GM21526 (cell line): Measurements from ENCODE around the gene SORT1.
"Not testable (repeated sequence)": the region's sequence is repeated elsewhere in the genome, so short reads cannot be mapped to it uniquely, and the experiment has no call there.

Experiments used
- ATAC-seq: cut with Tn5 transposase; IDR thresholded peaks from one replicate; pipeline ENCODE4 v1.9.1; 2021; ENCODE audit warnings: moderate library complexity; ENCODE audit not compliant: unreplicated experiment, low FRiP score

The SORT1 gene

DNA sequence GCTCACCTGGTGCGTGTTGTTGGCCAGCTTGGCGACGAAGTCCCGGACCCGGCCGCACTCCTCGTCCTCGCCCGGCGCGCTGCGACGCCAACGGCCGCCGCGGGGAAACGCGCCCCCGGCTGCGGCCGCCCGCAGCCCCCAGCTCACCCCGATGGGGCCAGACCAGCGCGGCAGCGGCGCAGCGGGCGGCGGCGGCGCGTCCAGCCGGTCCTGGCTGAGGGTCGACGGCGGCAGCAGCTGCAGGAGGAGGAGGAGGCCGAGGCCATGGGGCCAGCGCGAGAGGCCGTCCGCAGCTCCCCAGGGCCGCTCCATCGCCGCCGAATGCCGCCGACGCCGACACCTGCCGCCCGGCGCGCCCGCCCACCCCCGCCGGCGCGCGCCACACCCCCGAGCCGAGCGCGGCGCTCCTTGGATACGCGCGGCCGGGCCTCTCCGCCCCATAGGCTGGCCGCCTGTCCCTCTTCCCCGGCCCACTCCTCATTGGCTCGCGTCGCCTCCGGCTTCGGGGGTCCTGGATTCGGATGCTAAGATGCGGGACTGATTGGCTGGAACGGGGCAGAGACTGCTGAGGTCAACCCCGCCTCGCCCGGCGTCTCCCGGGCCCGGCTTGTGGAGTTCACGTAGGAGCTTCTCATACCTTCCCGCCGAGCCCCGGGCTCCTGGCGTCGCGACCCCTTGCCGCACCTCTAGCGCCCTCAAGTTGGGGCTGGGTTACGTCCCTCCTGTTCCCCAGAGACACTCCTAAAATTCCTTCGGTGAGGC lies at the start of gene SORT1:
Gene SORT1 (minus strand): TSS at position 338 of the 762 bp plus-strand sequence. CDS start 26 bp downstream, at position 312.
- ATAC-seq, result peak; percentile 48

DNA sequence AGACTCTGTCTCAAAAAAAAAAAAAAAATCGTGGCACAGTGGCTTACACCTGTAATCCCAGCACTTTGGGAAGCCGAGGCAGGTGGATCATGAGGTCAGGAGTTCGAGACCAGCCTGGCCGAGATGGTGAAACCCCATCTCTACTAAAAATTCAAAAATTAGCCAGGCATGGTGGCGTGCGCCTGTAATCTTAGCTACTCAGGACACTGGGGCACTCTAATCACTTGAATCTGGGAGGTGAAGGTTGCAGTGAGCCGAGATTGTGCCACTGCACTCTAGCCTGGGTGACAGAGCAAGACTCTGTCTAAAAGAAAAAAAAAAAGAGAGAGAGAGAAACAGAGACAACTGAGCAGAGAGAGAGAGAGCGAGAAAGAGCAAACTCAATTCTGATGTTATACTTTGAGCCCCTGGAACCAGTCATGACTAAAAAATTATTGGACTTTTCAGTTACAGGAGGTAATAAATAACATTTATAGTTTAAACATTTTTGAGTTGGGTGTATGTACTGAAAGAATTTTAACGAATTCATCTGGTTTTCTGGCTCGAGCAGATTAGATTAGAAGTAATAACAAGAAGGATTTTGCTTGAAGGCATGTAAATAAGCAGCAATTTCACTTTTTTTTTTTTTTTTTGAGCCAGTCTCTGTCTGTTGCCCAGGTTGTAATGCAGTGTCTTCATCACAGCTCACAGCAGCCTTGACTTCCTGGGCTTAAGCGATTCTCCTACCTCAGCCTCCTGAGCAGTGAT lies 48.4 kb upstream of the SORT1 start:
- ATAC-seq, result not testable (repeated sequence)

DNA sequence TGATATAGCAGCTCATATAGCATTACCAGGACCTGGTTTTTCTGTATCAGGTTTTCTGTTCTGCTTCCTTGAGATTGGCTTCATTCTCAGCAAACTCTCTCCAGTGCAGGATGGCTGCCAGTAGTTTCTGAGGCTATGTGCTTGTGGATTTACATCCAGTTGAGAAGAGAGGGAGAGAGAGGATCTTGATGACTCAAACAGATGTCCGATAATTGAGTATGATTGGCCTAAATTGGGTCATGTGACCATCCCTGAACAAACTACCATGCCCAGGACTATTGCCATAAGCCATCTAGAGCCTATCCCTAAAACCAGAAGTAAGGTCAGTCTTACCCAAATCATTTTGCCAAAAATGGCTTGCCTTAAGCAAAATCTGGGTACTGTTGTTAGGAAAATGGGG lies 46.6 kb upstream of the SORT1 start:
- ATAC-seq, result no peak

DNA sequence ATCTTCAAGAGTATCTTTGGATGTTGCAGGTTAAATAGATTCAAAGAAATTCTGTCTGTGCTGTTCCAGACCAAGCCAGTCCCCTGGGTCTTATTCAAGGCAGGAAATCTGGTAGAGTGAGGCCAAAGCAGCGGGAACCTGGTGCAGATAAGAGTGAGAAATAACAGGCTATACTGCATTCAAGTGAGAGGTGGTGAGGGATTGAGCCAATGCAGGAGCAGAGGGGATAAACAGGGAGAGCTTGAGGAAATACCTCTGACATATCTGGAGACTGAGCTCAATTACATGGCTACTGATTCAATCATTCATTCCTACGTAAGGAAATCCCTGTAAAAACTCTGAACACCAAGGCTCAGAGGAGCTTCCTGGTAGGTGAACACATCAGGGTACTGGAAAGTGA lies 45.8 kb upstream of the SORT1 start:
- ATAC-seq, result no peak

DNA sequence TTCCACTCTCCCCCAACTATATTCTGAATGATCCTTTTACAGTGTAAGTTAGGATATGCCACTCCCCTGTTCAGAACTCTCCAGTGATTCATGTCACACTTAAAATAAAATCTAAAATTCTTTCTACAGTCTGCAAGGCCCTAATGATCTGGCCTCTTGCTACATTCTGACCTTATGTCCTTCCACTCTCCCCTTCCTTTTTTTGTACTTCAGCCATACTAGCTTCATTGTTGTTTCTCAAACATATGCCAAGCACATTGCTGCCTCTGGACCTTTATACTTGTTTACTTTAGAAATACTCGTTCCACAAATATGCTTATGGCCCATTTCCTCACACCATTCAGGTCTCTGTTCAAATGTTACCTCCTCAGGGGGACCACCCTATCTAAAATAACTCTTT lies 43.4 kb upstream of the SORT1 start:
- ATAC-seq, result no peak

DNA sequence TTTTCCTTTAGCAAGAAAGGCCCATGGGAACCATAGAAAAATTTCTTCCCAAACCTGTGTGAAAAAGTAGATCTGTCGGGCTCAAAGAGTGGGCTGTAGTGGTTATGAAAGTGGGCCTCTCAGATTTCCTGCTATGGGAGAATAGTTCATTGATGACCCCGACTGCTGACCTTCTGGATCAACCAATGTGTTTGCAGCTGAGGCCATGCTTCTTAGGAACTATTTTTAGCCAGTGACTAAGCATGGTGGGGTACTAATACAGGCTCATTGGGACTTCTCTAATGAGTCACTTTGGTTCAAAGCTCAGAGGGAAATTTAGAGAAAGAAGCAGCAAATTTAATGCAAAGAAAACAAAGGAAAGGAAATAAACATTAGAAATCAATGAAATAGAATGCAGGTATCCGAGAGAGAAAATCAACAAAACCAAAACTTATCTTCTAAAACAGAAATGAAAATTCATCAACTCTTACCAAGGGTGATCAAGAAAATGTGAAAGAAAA lies 41.1 kb upstream of the SORT1 start:
- no peak for ATAC-seq

DNA sequence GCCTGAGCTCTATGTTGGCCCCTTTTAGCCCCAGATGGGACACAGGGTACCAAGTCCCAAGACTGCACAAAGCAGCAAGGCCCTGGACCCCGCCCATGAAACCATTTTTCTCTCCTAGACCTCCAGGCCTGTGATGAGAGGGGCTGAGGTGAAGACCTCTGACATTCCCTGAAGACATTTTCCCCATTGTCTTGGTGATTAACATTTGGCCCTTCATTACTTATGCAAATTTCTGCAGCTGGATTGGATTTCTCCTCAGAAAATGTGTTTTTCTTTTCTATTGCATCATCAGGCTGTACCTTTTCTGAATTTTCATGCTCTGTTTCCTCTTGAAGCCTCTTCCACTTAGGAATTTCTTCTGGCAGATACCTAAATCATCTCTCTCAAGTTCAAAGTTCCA lies 36.8 kb upstream of the SORT1 start:
- ATAC-seq, result no peak

DNA sequence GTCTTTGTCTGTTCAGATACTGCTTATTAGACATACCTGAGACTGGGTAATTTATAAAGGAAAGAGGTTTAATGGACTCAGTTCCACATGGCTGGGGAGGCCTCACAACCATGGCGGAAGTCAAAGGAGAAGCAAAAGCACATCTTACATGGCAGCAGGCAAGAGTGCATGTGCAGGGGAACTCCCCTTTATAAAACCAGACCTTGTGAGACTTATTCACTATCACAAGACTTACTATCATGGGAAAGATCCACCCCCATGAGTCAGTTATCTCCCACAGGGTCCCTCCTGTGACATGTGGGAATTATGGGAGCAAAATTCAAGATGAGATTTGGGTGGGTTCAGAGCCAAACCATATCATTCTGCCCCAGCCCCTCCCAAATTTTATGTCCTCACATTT lies 35.6 kb upstream of the SORT1 start:
- ATAC-seq, result no peak

DNA sequence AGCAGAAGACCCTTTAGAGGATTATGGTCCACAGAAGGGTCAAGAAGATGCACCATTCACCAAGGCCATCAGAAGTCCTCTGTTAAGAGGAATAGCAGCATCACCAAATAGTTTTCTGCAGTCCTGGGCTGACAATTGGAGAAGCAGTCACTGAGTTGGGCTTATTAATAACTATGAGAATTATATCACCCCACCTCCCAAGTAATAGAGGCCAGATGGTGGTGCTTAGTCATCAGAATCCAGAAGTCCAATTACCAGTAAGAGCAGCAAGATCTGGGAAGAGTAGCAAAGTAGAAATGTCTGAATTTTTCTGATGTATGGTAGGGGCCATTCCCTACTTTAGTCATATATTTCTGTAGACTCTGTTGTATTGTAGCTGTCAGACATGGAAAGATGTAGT lies 34.6 kb upstream of the SORT1 start:
- ATAC-seq, result no peak

DNA sequence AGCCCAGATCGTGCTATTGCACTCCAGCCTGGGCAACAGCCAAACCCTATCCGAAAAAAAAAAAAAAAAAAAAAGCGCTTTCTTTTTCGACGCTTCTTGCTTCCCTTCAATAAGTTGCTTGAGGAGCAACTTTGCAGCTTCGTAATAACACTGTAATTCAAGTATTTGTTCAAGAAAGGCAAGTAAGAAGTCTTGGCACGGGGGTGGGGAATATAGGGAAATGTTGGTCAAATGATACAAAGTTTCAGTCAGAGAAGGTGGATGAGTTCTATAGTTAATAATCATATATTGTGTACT lies 29.4 kb upstream of the SORT1 start:
- no peak for ATAC-seq

DNA sequence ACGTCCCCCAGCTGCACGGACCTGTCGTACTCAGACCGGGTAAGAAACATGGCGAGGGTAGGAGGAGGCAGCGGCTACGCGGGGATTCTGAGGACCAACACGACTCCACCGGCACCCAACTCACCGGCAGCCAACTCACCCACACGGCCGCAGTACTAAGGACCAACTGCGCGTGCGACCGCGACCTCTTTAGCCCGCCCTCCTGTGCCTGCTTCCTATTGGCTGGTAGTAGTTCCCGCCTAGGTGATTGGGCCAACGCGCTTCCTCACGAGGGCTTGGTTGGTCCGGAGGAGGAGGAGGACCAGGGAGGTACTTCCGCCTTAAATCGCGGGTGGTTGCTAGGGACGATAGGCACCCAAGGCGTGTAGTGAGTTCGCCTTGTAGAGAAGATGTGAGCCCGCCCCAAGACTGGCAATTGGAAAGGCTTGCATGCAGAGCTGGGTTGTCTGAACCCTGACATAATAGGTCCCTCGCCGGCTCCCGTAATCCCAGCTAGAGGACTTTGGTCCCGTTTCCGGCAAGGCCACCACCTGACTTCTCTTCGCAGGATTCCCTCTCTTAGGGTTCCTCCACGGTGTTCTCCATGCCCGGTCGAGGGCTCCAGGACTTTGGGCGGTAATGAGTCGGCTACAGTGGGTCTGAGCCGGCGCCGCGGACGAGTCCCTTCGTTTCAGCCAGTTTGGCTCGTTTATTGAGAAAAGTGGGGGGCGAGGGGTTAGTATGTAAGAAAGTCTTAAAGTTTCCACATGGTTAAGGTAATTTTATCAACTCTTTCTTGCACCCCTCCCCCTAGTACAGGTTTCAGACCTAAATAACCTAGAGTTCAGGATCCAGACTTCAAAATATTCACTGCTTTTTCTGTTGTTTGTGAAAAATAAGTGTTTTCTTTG lies 28.8 kb upstream of the SORT1 start, which contains the start of gene PSMA5:
Gene PSMA5 (minus strand): TSS at position 168 of the 890 bp plus-strand sequence. CDS start 118 bp downstream, at position 50.
- peak; percentile 93 for ATAC-seq

DNA sequence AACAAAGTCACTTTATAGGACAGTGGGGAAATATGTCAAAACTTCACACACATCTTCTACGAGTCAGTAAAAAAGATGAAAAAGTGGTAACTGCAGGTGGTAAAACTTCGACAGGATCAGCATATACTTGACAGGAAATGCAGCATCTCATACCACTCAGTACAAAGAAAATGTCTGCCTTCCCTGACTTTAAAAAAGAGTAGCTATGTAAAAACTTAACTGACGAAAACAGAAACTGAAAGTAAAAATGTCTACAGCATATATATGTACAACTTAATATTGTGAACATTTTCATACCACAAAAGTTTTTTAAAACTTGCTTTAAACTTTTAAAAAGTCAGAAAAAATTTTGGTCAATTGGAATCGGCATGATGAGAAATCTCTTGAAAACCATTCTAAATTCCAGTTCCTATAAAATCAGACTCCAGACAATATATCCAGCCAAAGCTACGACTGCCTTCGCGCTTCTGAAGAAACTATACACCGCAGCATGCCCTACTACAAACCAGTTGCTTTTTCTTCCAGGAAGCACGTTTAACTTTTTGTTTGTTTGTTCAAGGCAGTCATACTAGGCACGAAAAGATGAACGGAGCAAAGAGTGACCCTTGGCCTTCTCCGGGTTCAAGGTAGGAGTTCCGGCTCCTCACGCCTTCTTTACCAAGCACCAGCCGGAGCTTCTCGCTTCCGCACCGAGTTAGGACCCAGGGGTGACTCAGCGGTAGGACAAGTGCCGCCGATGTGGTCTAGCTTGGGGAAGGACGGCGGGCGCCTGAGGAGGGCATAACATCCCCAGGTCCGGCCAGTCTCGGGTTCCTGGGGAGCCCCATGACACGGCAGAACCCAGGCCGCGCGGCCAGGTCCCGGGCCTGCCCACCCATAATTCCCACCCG lies 27.9 kb upstream of the SORT1 start:
- ATAC-seq, result peak; percentile 15

DNA sequence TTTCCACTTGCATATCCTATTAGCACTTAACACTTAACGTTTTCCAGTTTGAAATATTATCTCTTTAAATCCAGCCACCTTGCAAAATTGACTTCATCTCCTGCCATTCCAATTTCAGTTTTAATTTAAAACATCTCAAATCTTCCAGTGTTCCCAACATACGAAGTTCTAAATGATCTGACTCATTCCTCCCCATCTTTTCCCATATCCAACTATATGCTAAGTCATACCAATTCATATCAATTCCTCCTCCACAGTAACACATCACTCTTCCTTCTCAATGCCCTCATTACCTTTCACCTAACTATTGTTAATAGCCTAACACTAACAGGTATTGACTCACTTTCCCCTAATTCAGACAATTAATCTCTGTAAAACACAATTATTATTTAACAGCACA lies 25.8 kb upstream of the SORT1 start:
- ATAC-seq, result no peak

DNA sequence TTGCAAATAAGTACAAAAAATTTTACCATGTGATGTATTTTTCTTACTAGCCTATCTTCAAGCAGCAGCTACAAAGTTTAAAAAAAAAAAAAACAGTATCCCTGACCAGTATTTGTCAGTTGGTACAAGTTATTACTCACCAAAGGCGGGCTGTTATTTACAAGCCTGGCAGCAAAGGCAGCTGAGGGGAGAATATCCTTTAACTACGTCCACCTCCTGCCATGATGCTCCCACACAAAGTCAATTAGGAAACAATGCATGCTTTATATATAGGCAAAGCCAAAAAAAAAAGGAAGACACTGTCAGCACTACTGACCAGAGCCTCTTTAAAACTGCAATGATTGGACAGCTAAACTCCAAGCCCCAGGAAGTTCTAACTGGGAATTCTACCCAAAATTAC lies 14.8 kb upstream of the SORT1 start:
- ATAC-seq, result no peak

DNA sequence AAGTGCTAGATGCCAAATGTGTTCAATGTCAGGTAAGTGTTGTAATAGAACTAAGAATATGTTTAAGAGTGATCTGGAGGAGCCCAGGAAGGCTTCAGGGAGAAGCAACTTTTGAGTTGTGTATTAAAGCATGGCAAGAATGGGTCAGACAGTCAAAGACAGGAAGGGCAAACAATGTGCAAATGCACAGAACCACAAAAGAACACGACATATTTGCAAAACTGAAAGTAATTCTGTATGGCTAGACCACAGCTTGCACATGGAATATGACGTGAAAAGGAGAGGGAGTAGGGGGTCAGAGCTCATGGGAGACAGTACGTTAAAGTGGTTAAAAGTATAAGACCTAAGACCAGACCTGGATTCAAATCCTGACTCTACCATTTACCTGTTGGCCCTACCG lies 7.1 kb upstream of the SORT1 start:
- ATAC-seq, result no peak

DNA sequence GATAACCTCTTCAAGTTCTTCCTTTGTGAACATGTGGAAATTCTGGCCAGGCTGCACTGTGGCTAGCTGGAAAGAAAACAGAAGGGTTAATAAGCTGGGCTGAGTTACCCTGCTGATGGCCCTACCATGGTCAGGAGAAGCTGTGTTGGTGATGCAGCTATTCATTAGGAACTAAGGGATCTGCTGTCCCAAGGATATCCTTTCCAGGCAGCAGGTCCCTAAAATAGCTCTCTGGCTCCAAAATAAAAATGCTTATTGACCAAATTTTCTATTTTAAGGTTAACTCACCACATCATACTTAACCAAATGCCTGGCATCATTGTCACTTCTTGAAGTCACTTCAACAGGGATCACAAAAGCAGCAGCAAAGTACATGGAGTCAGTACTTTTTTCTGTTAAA lies 4.3 kb upstream of the SORT1 start:
- no peak for ATAC-seq

DNA sequence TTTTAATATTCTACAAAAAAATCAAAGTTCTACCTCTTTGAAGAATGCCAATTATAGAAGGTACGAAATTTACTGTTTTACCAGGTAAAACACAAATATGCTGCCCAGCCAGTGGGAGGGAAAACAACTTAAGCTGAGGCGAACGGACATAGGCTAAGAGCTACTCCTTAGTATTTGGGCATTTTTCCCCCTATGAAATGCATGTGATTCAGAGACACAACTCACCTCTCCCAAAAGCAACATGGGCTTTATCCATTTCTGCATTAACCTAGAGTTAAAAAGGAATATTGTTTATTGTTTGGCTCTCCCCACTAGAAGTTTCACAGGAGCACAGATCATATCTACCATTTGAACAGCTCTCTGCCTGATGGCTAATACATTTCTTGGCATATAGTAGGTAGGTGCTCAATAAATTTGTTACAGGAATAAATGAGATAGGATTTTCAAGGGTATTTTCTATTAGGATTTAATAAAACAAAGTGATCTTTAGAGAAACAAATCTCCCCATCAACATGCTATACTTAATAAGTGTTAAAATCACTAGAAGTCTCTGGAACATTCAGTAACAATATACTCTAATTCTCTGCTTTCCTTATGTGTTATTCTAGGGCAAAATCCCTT lies 2.4 kb upstream of the SORT1 start:
- no peak for ATAC-seq

DNA sequence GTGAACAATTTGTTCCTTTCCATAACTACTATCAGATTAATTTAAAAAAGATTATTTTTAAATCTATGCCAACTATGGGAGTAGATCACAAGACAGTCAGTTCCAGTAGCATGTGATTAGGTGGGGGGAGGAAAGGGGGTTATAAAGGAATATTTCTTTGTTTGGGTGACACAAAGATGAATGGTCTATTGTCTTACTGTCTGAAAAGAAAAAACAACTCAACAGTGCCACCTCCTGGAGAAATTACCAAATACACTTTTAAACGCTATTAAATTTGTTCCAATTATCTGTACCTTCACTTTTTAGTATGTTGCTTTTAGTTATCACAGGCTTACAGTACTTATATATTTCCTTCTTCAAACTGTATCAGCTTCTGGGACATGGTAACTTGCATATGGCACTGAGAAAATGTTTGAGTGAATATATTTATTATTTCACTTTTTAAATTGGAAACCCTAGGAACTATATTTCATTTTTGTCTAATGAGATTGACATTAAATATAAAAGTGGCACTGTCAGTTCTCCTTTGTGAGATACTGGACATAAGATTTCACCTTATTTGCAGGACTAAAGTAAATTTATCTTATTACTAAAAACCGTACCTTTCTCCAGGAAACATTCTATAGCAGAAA lies 1.7 kb upstream of the SORT1 start:
- ATAC-seq, result no peak
